HCT116 (cell line): ENCODE data around the gene CEP131. TPM values are rescaled to one million over a fixed set of nuclear protein-coding genes. Genes with fewer than 3 reads are reported as not detected.

Source experiments
- ATAC-seq: fragments of 200-7000 bp; cut with Tn5 transposase; 2 replicates; pipeline ENCODE4 v1.9.1; 2020; ENCODE audit warnings: mild to moderate bottlenecking, moderate library complexity
- BruUV-seq: library from RNA; stranded (reverse); fragments of 400-500 nt; replicated peaks from 2 replicates; lab custom pipeline; 2021; lab: Mats Ljungman, UMichigan
- CTCF ChIA-PET: fragments of 300-600 bp; sonication (Branson Sonifier 250); formaldehyde crosslinking; loops from one replicate; lab custom pipeline; 2021; ENCODE audit warnings: antibody characterized with exemption; lab: Charles Lee
- POLR2A ChIA-PET: fragments of 300-600, 350-600 bp; sonication (Branson Sonifier 250); formaldehyde crosslinking; loops from one replicate; lab custom pipeline; 2021; ENCODE audit warnings: antibody characterized with exemption; lab: Charles Lee
- RAD21 ChIA-PET, 2 experiments: fragments of 300-600 bp; sonication (Branson Sonifier 250); formaldehyde crosslinking; loops; one replicate each; lab custom pipeline; 2023; ENCODE audit warnings: low total read pairs in 2 of 2; ENCODE audit not compliant: uncharacterized antibody in 2 of 2, unreplicated experiment in 2 of 2, low non-redundant PET in 1 of 2; lab: Charles Lee
- DNase-seq: peaks from one replicate; pipeline ENCODE4 v3.0.0-alpha.2; 2010; ENCODE audit warnings: low read depth, low spot score
- H2AFZ ChIP-seq: fragments of 200-600 bp; shearing (Covaris generic), sonication (generic); 2 replicates; pipeline ENCODE4 v1.6.1; 2017; ENCODE audit warnings: low read depth, mixed run types, mixed read lengths, antibody characterized with exemption, low read length; ENCODE audit not compliant: poor library complexity, severe bottlenecking
- H3K27ac ChIP-seq: 2 replicates; pipeline ENCODE4 v1.5.1; 2012; ENCODE audit warnings: low read depth, low read length
- H3K27me3 ChIP-seq: fragments of 200-600 bp; sonication (generic); 2 replicates; pipeline ENCODE4 v1.6.1; 2016; ENCODE audit warnings: mixed run types, low read length, mixed read lengths; ENCODE audit not compliant: insufficient read depth
- H3K36me3 ChIP-seq, 2 experiments: fragments of 200-500 bp in 1 of 2; fragments of 200-600 bp in 1 of 2; sonication (Bioruptor generic) in 1 of 2; sonication (generic) in 1 of 2; 2 replicates each; pipeline versions ENCODE4 v1.5.1 to v1.6.1; 2014 to 2016; ENCODE audit warnings: low read length in 2 of 2, inconsistent platforms in 1 of 2, mixed read lengths in 1 of 2, mixed run types in 1 of 2; ENCODE audit not compliant: insufficient read depth in 2 of 2, control insufficient read depth in 1 of 2
- H3K4me1 ChIP-seq, 2 experiments: fragments of 200-600 bp in 1 of 2; sonication (generic) in 1 of 2; 2 replicates each; pipeline versions ENCODE4 v1.5.1 to v1.6.1; 2012 to 2017; ENCODE audit warnings: low read length in 2 of 2, inconsistent platforms in 1 of 2, mild to moderate bottlenecking in 1 of 2, mixed read lengths in 1 of 2, mixed run types in 1 of 2, moderate library complexity in 1 of 2; ENCODE audit not compliant: insufficient read depth in 2 of 2, control insufficient read depth in 1 of 2
- H3K4me2 ChIP-seq: fragments of 200-600 bp; sonication (generic); 2 replicates; pipeline ENCODE4 v1.6.1; 2017; ENCODE audit warnings: mixed run types, low read length, mixed read lengths
- H3K4me3 ChIP-seq, 2 experiments: fragments of 200-600 bp in 1 of 2; sonication (generic) in 1 of 2; replicated peaks in 1 of 2; 2 replicates each; pipeline ENCODE4 v1.5.1; 2011 to 2016; ENCODE audit warnings: low read length in 2 of 2, control low read depth in 1 of 2, low read depth in 1 of 2, mild to moderate bottlenecking in 1 of 2, mixed read lengths in 1 of 2, mixed run types in 1 of 2
- H3K79me2 ChIP-seq: fragments of 200-600 bp; sonication (generic); 2 replicates; pipeline ENCODE4 v1.6.1; 2017; ENCODE audit warnings: mild to moderate bottlenecking, mixed run types, low read length, moderate library complexity, mixed read lengths; ENCODE audit not compliant: insufficient read depth
- H3K9ac ChIP-seq: fragments of 200-600 bp; sonication (generic); 2 replicates; pipeline ENCODE4 v1.6.1; 2016; ENCODE audit warnings: low read length, mixed read lengths
- H3K9me2 ChIP-seq: fragments of 200-600 bp; sonication (generic), shearing (Covaris generic); 2 replicates; pipeline ENCODE4 v1.6.1; 2017; ENCODE audit warnings: mixed run types, mild to moderate bottlenecking, moderate library complexity; ENCODE audit not compliant: insufficient read depth
- H3K9me3 ChIP-seq, 2 experiments: fragments of 200-500 bp in 1 of 2; fragments of 200-600 bp in 1 of 2; sonication (Bioruptor generic) in 1 of 2; sonication (generic) in 1 of 2; 2 replicates each; pipeline ENCODE4 v1.6.1; 2014 to 2017; ENCODE audit warnings: low read length in 2 of 2, mixed read lengths in 2 of 2, inconsistent platforms in 1 of 2, low read depth in 1 of 2, mild to moderate bottlenecking in 1 of 2, mixed run types in 1 of 2, moderate library complexity in 1 of 2; ENCODE audit not compliant: control insufficient read depth in 1 of 2, insufficient read depth in 1 of 2
- H4K20me1 ChIP-seq: fragments of 200-600 bp; sonication (generic), shearing (Covaris generic); 2 replicates; pipeline ENCODE4 v1.6.1; 2017; ENCODE audit warnings: mixed run types, mild to moderate bottlenecking, moderate library complexity; ENCODE audit not compliant: insufficient read depth
- ATF3 ChIP-seq: IDR thresholded peaks from 2 replicates; pipeline ENCODE4 v1.6.1; 2012
- CBX3 ChIP-seq: IDR thresholded peaks from 2 replicates; pipeline ENCODE4 v1.6.1; 2012; ENCODE audit warnings: low read depth
- CTCF ChIP-seq, 3 experiments: fragments of 200-600 bp in 1 of 3; sonication (generic) in 1 of 3; IDR thresholded peaks in 2 of 3; conservative IDR thresholded peaks in 1 of 3; 2 replicates each; pipeline ENCODE4 v1.5.1; 2012 to 2017; ENCODE audit warnings: low read depth in 2 of 3, low read length in 2 of 3, antibody characterized with exemption in 1 of 3, borderline replicate concordance in 1 of 3, control low read depth in 1 of 3, mild to moderate bottlenecking in 1 of 3, mixed read lengths in 1 of 3, mixed run types in 1 of 3, moderate library complexity in 1 of 3; ENCODE audit not compliant: insufficient read depth in 1 of 3
- EGR1 ChIP-seq: IDR thresholded peaks from 2 replicates; pipeline ENCODE4 v1.6.1; 2012; ENCODE audit warnings: low read depth
- ELF1 ChIP-seq: IDR thresholded peaks from 2 replicates; pipeline ENCODE4 v1.6.1; 2012; ENCODE audit warnings: low read depth, borderline replicate concordance
- EZH2 ChIP-seq: fragments of 200-600 bp; sonication (generic); IDR thresholded peaks from 2 replicates; pipeline ENCODE4 v1.6.1; 2017; ENCODE audit warnings: antibody characterized with exemption, mixed run types
- EZH2phosphoT487 ChIP-seq: fragments of 200-600 bp; IDR thresholded peaks from 2 replicates; pipeline ENCODE4 v1.6.1; 2018; ENCODE audit warnings: antibody characterized with exemption, borderline replicate concordance
- FOSL1 ChIP-seq: IDR thresholded peaks from 2 replicates; pipeline ENCODE4 v1.6.1; 2012; ENCODE audit warnings: low read depth
- JUND ChIP-seq: IDR thresholded peaks from 2 replicates; pipeline ENCODE4 v1.6.1; 2012
- MAX ChIP-seq: IDR thresholded peaks from 2 replicates; pipeline ENCODE4 v1.6.1; 2012
- POLR2A ChIP-seq: IDR thresholded peaks from 2 replicates; pipeline ENCODE4 v1.7.0; 2011; ENCODE audit warnings: borderline replicate concordance; ENCODE audit not compliant: insufficient read depth, insufficient read length; ENCODE audit errors: extremely low read depth
- POLR2AphosphoS5 ChIP-seq: IDR thresholded peaks from 2 replicates; pipeline ENCODE4 v1.6.1; 2011; ENCODE audit warnings: mild to moderate bottlenecking, low read depth, low read length, moderate library complexity
- RAD21 ChIP-seq: IDR thresholded peaks from 2 replicates; pipeline ENCODE4 v1.6.1; 2012; ENCODE audit warnings: low read depth, mild to moderate bottlenecking
- SIN3A ChIP-seq: IDR thresholded peaks from 2 replicates; pipeline ENCODE4 v1.6.1; 2012; ENCODE audit warnings: low read depth
- SP1 ChIP-seq: IDR thresholded peaks from 2 replicates; pipeline ENCODE4 v1.6.1; 2012; ENCODE audit warnings: low read depth
- TCF7L2 ChIP-seq: IDR thresholded peaks from 2 replicates; pipeline ENCODE4 v1.7.0; 2011; ENCODE audit warnings: borderline replicate concordance, inconsistent platforms; ENCODE audit not compliant: insufficient read depth, insufficient read length; ENCODE audit errors: extremely low read depth
- ZBTB33 ChIP-seq: IDR thresholded peaks from 2 replicates; pipeline ENCODE4 v1.6.1; 2011; ENCODE audit warnings: mild to moderate bottlenecking, low read length, moderate library complexity; ENCODE audit not compliant: insufficient replicate concordance; ENCODE audit errors: extremely low read depth
- ZFX ChIP-seq: fragments of 450-650 bp; IDR thresholded peaks from 2 replicates; pipeline ENCODE4 v1.6.1; 2017
- intact Hi-C: fragments of 100-400 bp; cut with micrococcal nuclease; formaldehyde crosslinking; loops from 2 replicates; pipeline ENCODE4 v1.10.0; 2022
- total RNA-seq: library from RNA; stranded (reverse); gene quantifications from one replicate; pipeline ENCODE4 v1.2.1, GENCODE V29; 2021; ENCODE audit not compliant: unreplicated experiment

CEP131 gene
- total RNA-seq, 1 experiment from 2014 or later, result 30.2 TPM

- H4K20me1 ChIP-seq, result no peaks in the 10 kb centered on the region
- no peaks in the 10 kb centered on the region for H3K9me2 ChIP-seq
- no peak for TF ChIP-seq EZH2
- TF ChIP-seq EZH2phosphoT487, result no peak
- no peak for TF ChIP-seq JUND
- peaks cover 28 to 41% of the 10 kb centered on the region in 2 experiments; a peak in 3 of 4 replicates for H3K36me3 ChIP-seq
- RAD21 ChIA-PET, result no interaction called here
- CTCF ChIA-PET, result no interaction called here
- H3K79me2 ChIP-seq, result no peaks in the 10 kb centered on the region
- no peaks in the 10 kb centered on the region for H3K27me3 ChIP-seq
- H2AFZ ChIP-seq, result no peak overlapping the region
- ATAC-seq (no peak), DNase-seq (no peak)
- no TSS peak for BruUV-seq
- H3K9ac ChIP-seq, result no peak overlapping the region
- H3K4me3 ChIP-seq, result no peak overlapping the region
- H3K9me3 ChIP-seq, result no peaks in the 10 kb centered on the region
- intact Hi-C loops, result no loop called here
- no peak overlapping the region for H3K27ac ChIP-seq
- POLR2A ChIA-PET, result no interaction called here
- no peaks in the 10 kb centered on the region for H3K4me1 ChIP-seq
- no peak overlapping the region for H3K4me2 ChIP-seq
These were observed 37.4 kb upstream of the CEP131 start for GRCh38 chr17:81260171-81260570.

GRCh38 chr17:81259058-81259605 lies 36.4 kb upstream of the CEP131 start:
- ChIA-PET RAD21 (no interaction called here), POLR2A (no interaction called here)
- intact Hi-C loops, result no loop called here

More at GRCh38 chr17:81259058-81259605, 36.4 kb upstream of the CEP131 start:
- BruUV-seq, result no TSS peak
- Histone ChIP-seq H3K9me3 (no peaks in the 10 kb centered on the region), H2AFZ (no peak overlapping the region), H3K4me3 (no peak overlapping the region), H3K27ac (no peak overlapping the region), H3K27me3 (no peaks in the 10 kb centered on the region), H3K4me2 (no peak overlapping the region), H3K9me2 (no peaks in the 10 kb centered on the region), H3K36me3 (peaks cover 28 to 38% of the 10 kb centered on the region in 2 experiments; a peak in 3 of 4 replicates), H3K4me1 (no peaks in the 10 kb centered on the region), H4K20me1 (no peaks in the 10 kb centered on the region), H3K79me2 (no peaks in the 10 kb centered on the region), H3K9ac (no peak overlapping the region)
- no peak for TF ChIP-seq EZH2
- TF ChIP-seq ZBTB33, result no peak
- TF ChIP-seq EGR1, result no peak
- TF ChIP-seq POLR2A, result no peak
- no peak for TF ChIP-seq MAX
- TF ChIP-seq TCF7L2, result no peak
- TF ChIP-seq CBX3, result no peak
- no peak for TF ChIP-seq SP1
- TF ChIP-seq RAD21, result no peak
- no peak for TF ChIP-seq ATF3
- no peak for TF ChIP-seq POLR2AphosphoS5
- no peak for TF ChIP-seq FOSL1
- no peak for TF ChIP-seq CTCF (IDR thresholded peaks at IDR 0.05 in 2 of 3, conservative IDR thresholded peaks at IDR 0.05 in 1 of 3; ENCODE audit: borderline replicate concordance in 1 of 3, insufficient read depth in 1 of 3, low read depth in 2 of 3, low read length in 2 of 3)
- TF ChIP-seq SIN3A, result no peak
- TF ChIP-seq ZFX, result no peak
- TF ChIP-seq ELF1, result no peak
- CTCF ChIA-PET, result no interaction called here
- no peak for DNase-seq
- ATAC-seq, result no peak
